ACC112 (cell line): ENCODE data around the gene EHBP1.

Experiments
- H2AFZ ChIP-seq: fragments of 200-600 bp; sonication (generic); one replicate; pipeline ENCODE4 v1.6.0; 2017; ENCODE audit warnings: antibody characterized with exemption, low read length; ENCODE audit not compliant: unreplicated experiment
- H3K27ac ChIP-seq: fragments of 200-600 bp; sonication (generic); 2 replicates; pipeline ENCODE4 v1.5.1; 2014; ENCODE audit warnings: low read depth, mild to moderate bottlenecking, antibody characterized with exemption, low read length, moderate library complexity
- H3K27me3 ChIP-seq: fragments of 200-600 bp; sonication (generic); 2 replicates; pipeline ENCODE4 v1.6.1; 2014; ENCODE audit warnings: mild to moderate bottlenecking, antibody characterized with exemption, low read length, moderate library complexity, mixed read lengths; ENCODE audit not compliant: insufficient read depth
- H3K36me3 ChIP-seq: fragments of 200-600 bp; sonication (generic); 2 replicates; pipeline ENCODE4 v1.6.1; 2016; ENCODE audit warnings: mild to moderate bottlenecking, antibody characterized with exemption, low read length, moderate library complexity, mixed read lengths; ENCODE audit not compliant: insufficient read depth
- H3K4me1 ChIP-seq: fragments of 200-600 bp; sonication (generic); one replicate; pipeline ENCODE4 v1.6.1; 2016; ENCODE audit warnings: low read length, mixed read lengths; ENCODE audit not compliant: insufficient read depth, unreplicated experiment, control insufficient read depth
- H3K4me3 ChIP-seq: fragments of 200-600 bp; sonication (generic); 2 replicates; pipeline ENCODE4 v1.5.1; 2014; ENCODE audit warnings: mild to moderate bottlenecking, low read depth, low read length
- H3K79me2 ChIP-seq: fragments of 200-600 bp; sonication (generic); one replicate; pipeline ENCODE4 v1.6.0; 2016; ENCODE audit warnings: low read length; ENCODE audit not compliant: control insufficient read depth, unreplicated experiment, insufficient read depth

EHBP1 gene

GRCh38 chr2:63055226-63056106 is 350.0 kb downstream of the EHBP1 start:
- Histone ChIP-seq H2AFZ (no peak overlapping the region), H3K4me3 (peak overlapping the region; percentile 53), H3K27ac (no peak overlapping the region), H3K27me3 (peaks cover 68% of the 10 kb centered on the region), H3K4me1 (peaks cover 5% of the 10 kb centered on the region), H3K36me3 (no peaks in the 10 kb centered on the region), H3K79me2 (no peaks in the 10 kb centered on the region)

GRCh38 chr2:63056107-63057050 is 350.9 kb downstream of the EHBP1 start:
- no peaks in the 10 kb centered on the region for H3K36me3 ChIP-seq
- no peaks in the 10 kb centered on the region for H3K79me2 ChIP-seq
- no peak overlapping the region for H3K27ac ChIP-seq
- peaks cover 77% of the 10 kb centered on the region for H3K27me3 ChIP-seq
- H2AFZ ChIP-seq = no peak overlapping the region
- H3K4me3 ChIP-seq = no peak overlapping the region
- peaks cover 5% of the 10 kb centered on the region for H3K4me1 ChIP-seq

- Histone ChIP-seq H3K36me3 (no peaks in the 10 kb centered on the region), H3K27me3 (peaks cover 88% of the 10 kb centered on the region), H3K4me3 (peak overlapping the region; percentile 69), H3K4me1 (peaks cover 5% of the 10 kb centered on the region), H3K27ac (no peak overlapping the region), H3K79me2 (no peaks in the 10 kb centered on the region), H2AFZ (no peak overlapping the region)
These were observed 352.0 kb downstream of the EHBP1 start for GRCh38 chr2:63057249-63058143.

GRCh38 chr2:63058144-63058920 is 352.8 kb downstream of the EHBP1 start:
- H3K27me3 ChIP-seq = peaks cover 97% of the 10 kb centered on the region
- peak overlapping the region; percentile 69 for H3K4me3 ChIP-seq
- no peaks in the 10 kb centered on the region for H3K79me2 ChIP-seq
- peaks cover 5% of the 10 kb centered on the region for H3K4me1 ChIP-seq
- H2AFZ ChIP-seq = no peak overlapping the region
- H3K27ac ChIP-seq = no peak overlapping the region
- H3K36me3 ChIP-seq = no peaks in the 10 kb centered on the region

- Histone ChIP-seq H3K27ac (no peak overlapping the region), H3K27me3 (peaks cover 98% of the 10 kb centered on the region), H3K79me2 (no peaks in the 10 kb centered on the region)
These were observed 353.6 kb downstream of the EHBP1 start for GRCh38 chr2:63058921-63059792.

GRCh38 chr2:63059793-63060471 is 354.4 kb downstream of the EHBP1 start:
- no peaks in the 10 kb centered on the region for H3K79me2 ChIP-seq
- no peaks in the 10 kb centered on the region for H3K36me3 ChIP-seq
- no peak overlapping the region for H3K27ac ChIP-seq
- peaks cover 5% of the 10 kb centered on the region for H3K4me1 ChIP-seq
- H3K4me3 ChIP-seq = peak overlapping the region; percentile 69
- peaks cover 98% of the 10 kb centered on the region for H3K27me3 ChIP-seq
- H2AFZ ChIP-seq = peak overlapping the region; percentile 2

More at GRCh38 chr2:63058921-63059792, 353.6 kb downstream of the EHBP1 start:
- H3K4me1 ChIP-seq = peaks cover 5% of the 10 kb centered on the region
- H2AFZ ChIP-seq = peak overlapping the region; percentile 2
- H3K4me3 ChIP-seq = peak overlapping the region; percentile 69
- no peaks in the 10 kb centered on the region for H3K36me3 ChIP-seq

- Histone ChIP-seq H3K4me3 (no peak overlapping the region), H2AFZ (no peak overlapping the region), H3K27me3 (peaks cover 98% of the 10 kb centered on the region), H3K4me1 (peaks cover 5% of the 10 kb centered on the region), H3K79me2 (no peaks in the 10 kb centered on the region), H3K27ac (no peak overlapping the region), H3K36me3 (no peaks in the 10 kb centered on the region)
These were observed 355.0 kb downstream of the EHBP1 start for GRCh38 chr2:63060472-63060991.

GRCh38 chr2:63064197-63064596 is 358.7 kb downstream of the EHBP1 start:
- H3K4me3 ChIP-seq = no peak overlapping the region
- H3K36me3 ChIP-seq = no peaks in the 10 kb centered on the region
- H3K4me1 ChIP-seq = peaks cover 4% of the 10 kb centered on the region
- peaks cover 97% of the 10 kb centered on the region for H3K27me3 ChIP-seq
- no peaks in the 10 kb centered on the region for H3K79me2 ChIP-seq
- H3K27ac ChIP-seq = no peak overlapping the region
- H2AFZ ChIP-seq = no peak overlapping the region
